ENCODE data around the gene FUT3. TPM values are rescaled to one million over a fixed set of nuclear protein-coding genes. Genes with fewer than 3 reads are reported as not detected.

FUT3 gene
- total and polyA plus RNA-seq, 9 of the 15 experiments (the other 6 are each of a cell fraction or from before 2014, with no cell fraction given), result 0.09 TPM; not detected in 8

GRCh38 chr19:5803752-5804515 is 47.3 kb downstream of the FUT3 start (continued):
- TF ChIP-seq, protein P1, sequence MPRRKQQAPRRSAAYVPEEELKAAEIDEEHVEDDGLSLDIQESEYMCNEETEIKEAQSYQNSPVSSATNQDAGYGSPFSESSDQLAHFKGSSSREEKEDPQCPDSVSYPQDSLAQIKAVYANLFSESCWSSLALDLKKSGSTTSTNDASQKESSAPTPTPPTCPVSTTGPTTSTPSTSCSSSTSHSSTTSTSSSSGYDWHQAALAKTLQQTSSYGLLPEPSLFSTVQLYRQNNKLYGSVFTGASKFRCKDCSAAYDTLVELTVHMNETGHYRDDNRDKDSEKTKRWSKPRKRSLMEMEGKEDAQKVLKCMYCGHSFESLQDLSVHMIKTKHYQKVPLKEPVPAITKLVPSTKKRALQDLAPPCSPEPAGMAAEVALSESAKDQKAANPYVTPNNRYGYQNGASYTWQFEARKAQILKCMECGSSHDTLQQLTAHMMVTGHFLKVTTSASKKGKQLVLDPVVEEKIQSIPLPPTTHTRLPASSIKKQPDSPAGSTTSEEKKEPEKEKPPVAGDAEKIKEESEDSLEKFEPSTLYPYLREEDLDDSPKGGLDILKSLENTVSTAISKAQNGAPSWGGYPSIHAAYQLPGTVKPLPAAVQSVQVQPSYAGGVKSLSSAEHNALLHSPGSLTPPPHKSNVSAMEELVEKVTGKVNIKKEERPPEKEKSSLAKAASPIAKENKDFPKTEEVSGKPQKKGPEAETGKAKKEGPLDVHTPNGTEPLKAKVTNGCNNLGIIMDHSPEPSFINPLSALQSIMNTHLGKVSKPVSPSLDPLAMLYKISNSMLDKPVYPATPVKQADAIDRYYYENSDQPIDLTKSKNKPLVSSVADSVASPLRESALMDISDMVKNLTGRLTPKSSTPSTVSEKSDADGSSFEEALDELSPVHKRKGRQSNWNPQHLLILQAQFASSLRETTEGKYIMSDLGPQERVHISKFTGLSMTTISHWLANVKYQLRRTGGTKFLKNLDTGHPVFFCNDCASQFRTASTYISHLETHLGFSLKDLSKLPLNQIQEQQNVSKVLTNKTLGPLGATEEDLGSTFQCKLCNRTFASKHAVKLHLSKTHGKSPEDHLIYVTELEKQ (CRISPR knock-in tag; IDR thresholded peaks at IDR 0.05), result no peak
- TF ChIP-seq ZNF143 (CRISPR knock-in tag; IDR thresholded peaks at IDR 0.05) (0 out of 2 replicates have a peak, but pooled peaks have one; percentile 33), FOSL1 (tag; conservative IDR thresholded peaks at IDR 0.05) (no peak), MGA (IDR thresholded peaks at IDR 0.05) (peak; percentile 99), ZBTB43 (CRISPR knock-in tag; IDR thresholded peaks at IDR 0.05) (no peak), SNIP1 (IDR thresholded peaks at IDR 0.05; ENCODE audit: low read depth) (no peak), ZNF408 (CRISPR knock-in tag; IDR thresholded peaks at IDR 0.05; ENCODE audit: low read depth) (no peak), SMARCA4 (IDR thresholded peaks at IDR 0.05) (no peak), ZBED1 (IDR thresholded peaks at IDR 0.05) (no peak), JUN (IDR thresholded peaks at IDR 0.05; ENCODE audit: borderline replicate concordance, low read depth, low read length) (0 out of 2 replicates have a peak, but pooled peaks have one; percentile 19), JUN (CRISPR knock-in tag; IDR thresholded peaks at IDR 0.05; ENCODE audit: borderline replicate concordance) (peak; percentile 60; the same call in 1 of the 2 replicates), CAMTA2 (CRISPR knock-in tag; conservative IDR thresholded peaks at IDR 0.05) (no peak)

Data from K562 (cell line).